ENCODE results near the gene PNPLA3. TPM values are rescaled to one million over a fixed set of nuclear protein-coding genes. Genes with fewer than 3 reads are reported as not detected.
A peak's percentile ranks its signal among the peaks of the same experiment; 100 is the strongest.
"Not testable (repeated sequence)": the region's sequence is repeated elsewhere in the genome, so short reads cannot be mapped to it uniquely, and the experiment has no call there.

The PNPLA3 gene
- total RNA-seq, 2 donors from 2014 or later = 0.39 to 0.58 TPM

DNA sequence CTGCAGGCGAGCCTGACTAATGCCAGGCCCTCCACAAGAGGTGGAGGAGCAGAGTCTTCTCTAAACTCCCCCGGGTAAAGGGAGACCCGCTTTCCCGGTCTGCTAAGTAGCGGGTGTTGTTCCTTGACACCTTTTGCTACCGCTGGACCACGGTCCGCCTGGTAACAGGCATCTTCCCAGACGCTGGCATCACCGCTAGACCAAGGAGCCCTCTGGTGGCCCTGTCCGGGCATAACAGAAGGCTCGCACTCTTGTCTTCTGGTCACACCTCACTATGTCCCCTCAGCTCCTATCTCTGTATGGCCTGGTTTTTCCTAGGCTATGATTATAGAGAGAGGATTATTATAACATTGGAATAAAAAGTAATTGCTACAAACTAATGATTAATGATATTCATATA is 19.2 kb upstream of the PNPLA3 start:
- not testable (repeated sequence) for H3K27ac Mint-ChIP-seq, H3K9me3 Mint-ChIP-seq, H3K36me3 Mint-ChIP-seq, ATAC-seq
- peak in 1 of 2 donors; percentile 28 for DNase-seq (ENCODE audit: low spot score in 2 of 2)

DNA sequence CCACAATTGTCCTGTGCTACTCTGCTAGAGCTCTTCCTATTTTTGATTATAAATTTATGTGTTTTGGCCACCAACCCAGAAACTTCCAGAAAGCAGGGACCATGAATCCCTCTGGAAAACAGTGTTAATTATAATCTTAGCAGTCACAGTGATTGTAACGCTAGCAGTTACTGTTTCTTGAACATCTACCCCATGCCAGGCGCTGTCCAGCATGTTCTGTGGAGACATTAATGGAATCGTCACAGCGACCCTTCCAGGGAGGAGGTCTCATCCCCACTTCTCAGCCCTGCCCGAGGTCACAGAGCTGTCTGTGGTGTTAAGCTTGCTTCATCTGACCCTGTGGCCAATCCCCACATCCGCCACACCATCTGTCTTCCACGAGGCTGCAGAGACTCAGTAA is 17.9 kb upstream of the PNPLA3 start:
- Mint-ChIP-seq H3K27ac (no peak overlapping the region), H3K36me3 (no peaks in the 10 kb centered on the region), H3K9me3 (no peaks in the 10 kb centered on the region)
- DNase-seq (ENCODE audit: low spot score in 2 of 2) (no peak), ATAC-seq (no peak)

DNA sequence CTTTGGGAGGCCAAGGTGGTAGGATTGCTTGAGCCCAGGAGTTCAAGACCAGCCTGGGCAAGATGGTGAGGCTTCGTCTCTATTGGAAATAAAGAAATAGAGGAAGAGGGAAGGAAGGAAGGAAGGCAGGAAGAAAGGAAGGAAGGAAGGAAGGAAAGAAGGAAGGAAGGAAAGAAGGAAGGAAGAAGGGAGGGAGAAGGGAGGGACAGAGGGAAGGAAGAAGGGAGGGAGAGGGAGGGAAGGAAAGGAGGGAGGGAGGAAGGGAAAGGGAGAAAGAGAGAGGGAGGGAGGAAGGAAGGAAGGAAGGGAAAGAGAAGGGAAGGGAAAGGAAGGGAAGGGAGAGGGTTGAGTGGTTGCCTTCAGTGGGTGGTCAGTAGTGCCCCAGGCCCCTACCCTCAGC is 13.9 kb upstream of the PNPLA3 start:
- Mint-ChIP-seq H3K36me3 (no peaks in the 10 kb centered on the region), H3K27ac (no peak overlapping the region), H3K9me3 (no peaks in the 10 kb centered on the region)
- DNase-seq (ENCODE audit: low spot score in 2 of 2) (no peak), ATAC-seq (no peak)

DNA sequence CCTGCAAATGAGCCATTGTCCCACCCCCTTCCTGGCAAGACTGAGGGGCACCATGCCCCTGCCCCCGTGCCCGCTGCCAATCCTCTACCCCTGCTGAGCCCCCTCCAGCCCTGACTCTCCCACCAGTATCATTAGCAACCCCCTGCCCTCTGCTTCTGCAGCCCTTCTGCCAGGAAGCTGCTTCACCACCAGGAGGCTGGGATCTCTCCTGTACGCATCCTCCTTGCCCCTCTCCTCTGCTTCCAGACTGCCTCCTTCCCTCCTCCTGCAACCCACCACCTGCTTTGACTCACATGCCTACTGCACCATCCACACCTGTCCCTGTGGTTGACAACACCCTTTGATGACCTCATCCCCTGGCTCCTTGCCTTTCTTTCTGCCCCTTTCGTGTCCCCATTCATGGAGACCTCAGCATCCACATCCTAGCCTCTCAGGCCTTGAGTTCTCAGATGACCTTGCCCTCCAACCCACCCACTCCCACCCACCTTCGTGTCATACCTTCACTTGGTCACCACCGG is 13.4 kb upstream of the PNPLA3 start:
- Mint-ChIP-seq H3K27ac (no peak overlapping the region), H3K36me3 (no peaks in the 10 kb centered on the region), H3K9me3 (no peaks in the 10 kb centered on the region)
- no peak for DNase-seq (ENCODE audit: low spot score in 2 of 2)
- ATAC-seq = no peak

DNA sequence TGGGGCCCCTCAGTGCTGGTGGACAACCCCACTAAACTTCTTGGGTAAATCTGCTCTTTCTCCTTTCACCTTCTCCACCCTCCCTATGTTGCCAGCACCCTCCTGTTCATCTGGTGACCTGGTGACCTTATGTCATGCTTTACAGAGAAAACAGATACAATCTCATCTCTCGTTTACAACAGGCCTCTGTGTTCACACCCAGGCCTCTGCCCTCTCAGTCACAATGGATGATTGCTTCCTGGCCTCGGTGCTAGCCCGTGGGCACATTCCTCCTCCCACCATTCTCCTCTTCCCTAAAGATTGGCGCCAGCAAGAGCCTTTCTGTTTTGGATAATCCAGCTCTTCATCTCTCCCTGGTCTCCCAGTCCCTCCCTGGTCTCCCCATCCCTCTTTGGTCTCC is 12.3 kb upstream of the PNPLA3 start:
- Mint-ChIP-seq H3K36me3 (no peaks in the 10 kb centered on the region), H3K9me3 (no peaks in the 10 kb centered on the region), H3K27ac (no peak overlapping the region)
- DNase-seq (ENCODE audit: low spot score in 2 of 2) (no peak), ATAC-seq (no peak)

DNA sequence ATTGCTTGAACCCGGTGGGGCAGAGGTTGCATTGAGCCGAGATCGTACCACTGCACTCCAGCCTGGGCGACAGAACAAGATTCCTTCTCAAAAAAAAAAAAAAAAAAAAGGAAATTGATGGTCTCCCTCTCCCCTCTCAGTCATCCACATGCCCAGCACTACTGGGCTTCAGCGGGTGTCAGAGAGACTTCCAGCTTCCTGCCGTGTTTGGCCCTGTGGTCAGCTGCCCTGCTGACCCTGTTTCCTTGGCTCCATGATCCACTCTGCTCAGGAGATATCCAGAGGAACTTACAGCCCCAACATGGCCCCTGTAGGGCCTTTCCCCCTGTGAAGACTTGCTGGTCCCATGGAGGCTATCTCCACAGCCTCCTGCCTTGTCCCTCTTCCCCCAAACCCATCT is 6.1 kb upstream of the PNPLA3 start:
- DNase-seq (ENCODE audit: low spot score in 2 of 2) (no peak), ATAC-seq (no peak)
- Mint-ChIP-seq H3K36me3 (no peaks in the 10 kb centered on the region), H3K9me3 (no peaks in the 10 kb centered on the region), H3K27ac (no peak overlapping the region)

DNA sequence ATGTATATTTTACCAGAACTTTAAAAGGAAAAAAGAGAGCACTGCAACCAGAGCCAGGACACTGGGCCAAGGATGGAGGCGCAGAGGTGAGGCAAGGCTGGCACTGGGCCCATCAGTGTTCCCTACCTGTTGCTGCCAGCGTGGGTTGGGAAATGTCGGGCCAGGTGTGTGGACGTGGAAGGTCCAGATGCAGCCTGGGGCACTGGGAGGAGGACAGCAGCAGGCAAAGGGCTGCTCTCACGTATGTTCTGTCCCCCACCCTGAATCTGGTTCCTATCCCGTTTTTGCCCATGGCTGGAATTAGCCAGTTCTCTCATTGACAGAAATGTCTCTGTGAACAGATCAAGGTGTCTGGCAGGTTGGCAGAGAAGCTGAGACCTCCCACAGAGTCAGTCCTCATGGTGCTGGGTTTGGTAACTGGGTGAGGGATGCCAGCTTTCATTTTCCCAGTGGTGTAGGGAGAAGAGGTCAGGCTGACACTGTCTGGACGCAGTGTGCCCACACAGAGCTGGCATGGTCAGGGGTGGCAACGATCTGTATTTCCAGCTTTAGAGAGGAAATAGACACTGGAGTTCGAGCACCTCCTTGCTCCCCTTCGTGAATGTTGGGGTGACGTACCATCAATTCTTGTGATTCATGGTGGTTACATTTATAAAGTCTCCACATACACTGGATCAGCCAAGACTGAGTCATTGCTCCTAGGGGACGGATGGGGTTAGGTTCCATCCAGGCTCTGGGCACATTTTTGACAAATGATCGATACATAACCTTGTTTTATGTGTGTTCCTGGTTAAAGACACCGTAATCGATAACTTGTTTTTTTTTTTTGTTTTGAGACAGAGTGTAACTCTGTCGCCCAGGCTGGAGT is 4.3 kb upstream of the PNPLA3 start:
- no peak for DNase-seq (ENCODE audit: low spot score in 2 of 2)
- ATAC-seq = no peak
- no peaks in the 10 kb centered on the region for H3K9me3 Mint-ChIP-seq
- no peak overlapping the region for H3K27ac Mint-ChIP-seq
- no peaks in the 10 kb centered on the region for H3K36me3 Mint-ChIP-seq

DNA sequence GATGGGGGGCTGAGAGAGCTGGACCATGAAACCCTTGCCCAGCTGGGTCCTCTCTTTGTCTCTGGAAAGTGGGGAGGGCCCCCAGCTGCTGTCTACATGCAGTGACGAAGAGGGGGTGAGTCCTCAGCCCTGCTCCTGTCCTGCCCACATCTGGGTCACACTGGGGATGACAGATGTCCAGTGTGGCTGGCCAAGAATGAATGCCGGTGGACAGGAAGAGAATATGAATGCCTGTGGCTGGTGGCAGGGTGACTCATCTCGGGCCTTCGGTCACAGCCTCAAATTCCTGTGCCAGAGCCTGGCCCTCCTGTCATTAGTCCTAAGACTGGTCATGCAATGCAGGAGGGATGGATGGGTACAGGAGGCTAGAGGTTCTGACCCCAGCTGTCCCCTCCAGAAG is 2.2 kb upstream of the PNPLA3 start:
- DNase-seq (ENCODE audit: low spot score in 2 of 2) = no peak
- Mint-ChIP-seq H3K27ac (no peak overlapping the region), H3K36me3 (no peaks in the 10 kb centered on the region), H3K9me3 (no peaks in the 10 kb centered on the region)
- no peak for ATAC-seq

DNA sequence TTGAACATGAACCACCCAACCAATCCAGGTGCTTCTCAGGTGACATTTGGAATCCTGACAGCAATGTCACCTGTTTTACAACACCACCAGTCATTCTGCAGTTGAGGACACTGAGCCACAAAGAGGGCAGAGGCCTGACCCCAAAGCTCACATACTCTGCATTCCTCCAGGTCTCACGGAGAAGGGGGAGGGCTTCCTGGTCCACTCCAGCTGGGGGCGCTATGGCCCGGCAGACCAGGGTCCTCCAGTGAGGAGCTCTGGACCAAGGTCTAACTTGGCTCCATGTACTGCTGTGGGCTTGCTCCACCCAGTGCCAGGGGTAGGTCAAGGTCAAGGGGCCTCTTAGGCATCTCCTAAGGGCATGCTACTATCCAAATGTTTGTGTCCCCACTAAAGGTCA is 1.5 kb upstream of the PNPLA3 start:
- Mint-ChIP-seq H3K36me3 (no peaks in the 10 kb centered on the region), H3K27ac (no peak overlapping the region), H3K9me3 (no peaks in the 10 kb centered on the region)
- no peak for DNase-seq (ENCODE audit: low spot score in 2 of 2)
- no peak for ATAC-seq

DNA sequence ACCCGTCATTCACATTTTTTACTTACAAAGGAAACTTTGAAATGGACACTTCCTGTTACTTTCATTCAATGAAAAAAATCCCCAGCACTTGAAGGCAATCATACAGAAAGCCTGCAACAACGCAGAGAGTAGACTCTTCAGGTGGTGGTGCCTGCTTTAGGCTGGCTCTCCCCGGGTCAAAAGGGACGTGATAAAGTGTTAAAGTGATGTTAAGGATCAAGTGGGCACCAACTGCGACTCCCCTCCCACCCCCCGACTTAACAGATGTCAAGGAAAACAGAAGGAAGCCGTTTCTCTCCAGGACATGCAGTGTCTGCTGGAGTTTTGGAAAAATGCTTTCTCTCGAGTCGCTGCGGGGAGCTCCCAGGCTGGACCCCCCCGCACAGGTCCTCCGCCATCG is 414 bp upstream of the PNPLA3 start:
- H3K27ac Mint-ChIP-seq = no peak overlapping the region
- peak; percentile 12 to 25 for ATAC-seq
- peak in 1 of 2 donors; percentile 5 for DNase-seq (ENCODE audit: low spot score in 2 of 2)

DNA sequence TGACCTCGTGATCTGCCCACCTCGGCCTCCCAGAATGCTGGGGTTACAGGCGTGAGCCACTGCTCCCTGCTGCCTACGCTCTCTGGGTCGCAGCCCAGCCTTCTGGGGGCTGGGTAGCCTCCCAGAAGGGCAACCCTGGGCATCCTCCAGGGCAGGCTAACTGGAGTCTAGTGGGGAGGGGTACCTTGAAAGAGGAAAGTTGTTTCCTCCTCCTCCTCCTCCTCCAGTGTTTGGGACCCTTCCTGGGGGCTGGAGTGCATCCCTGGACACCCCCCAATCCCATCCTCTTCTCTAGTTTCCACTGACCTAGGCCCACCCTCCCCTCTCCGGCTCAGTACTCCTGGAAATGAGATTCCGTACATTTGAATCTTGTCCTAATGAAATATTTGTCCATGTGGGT is 1.3 kb downstream of the PNPLA3 start:
- no peaks in the 10 kb centered on the region for H3K36me3 Mint-ChIP-seq
- H3K27ac Mint-ChIP-seq = no peak overlapping the region
- ATAC-seq (no peak), DNase-seq (ENCODE audit: low spot score in 2 of 2) (no peak)
- H3K9me3 Mint-ChIP-seq = no peaks in the 10 kb centered on the region

More for the DNA sequence above, 414 bp upstream of the PNPLA3 start:
- Mint-ChIP-seq H3K9me3 (no peaks in the 10 kb centered on the region), H3K36me3 (no peaks in the 10 kb centered on the region)

DNA sequence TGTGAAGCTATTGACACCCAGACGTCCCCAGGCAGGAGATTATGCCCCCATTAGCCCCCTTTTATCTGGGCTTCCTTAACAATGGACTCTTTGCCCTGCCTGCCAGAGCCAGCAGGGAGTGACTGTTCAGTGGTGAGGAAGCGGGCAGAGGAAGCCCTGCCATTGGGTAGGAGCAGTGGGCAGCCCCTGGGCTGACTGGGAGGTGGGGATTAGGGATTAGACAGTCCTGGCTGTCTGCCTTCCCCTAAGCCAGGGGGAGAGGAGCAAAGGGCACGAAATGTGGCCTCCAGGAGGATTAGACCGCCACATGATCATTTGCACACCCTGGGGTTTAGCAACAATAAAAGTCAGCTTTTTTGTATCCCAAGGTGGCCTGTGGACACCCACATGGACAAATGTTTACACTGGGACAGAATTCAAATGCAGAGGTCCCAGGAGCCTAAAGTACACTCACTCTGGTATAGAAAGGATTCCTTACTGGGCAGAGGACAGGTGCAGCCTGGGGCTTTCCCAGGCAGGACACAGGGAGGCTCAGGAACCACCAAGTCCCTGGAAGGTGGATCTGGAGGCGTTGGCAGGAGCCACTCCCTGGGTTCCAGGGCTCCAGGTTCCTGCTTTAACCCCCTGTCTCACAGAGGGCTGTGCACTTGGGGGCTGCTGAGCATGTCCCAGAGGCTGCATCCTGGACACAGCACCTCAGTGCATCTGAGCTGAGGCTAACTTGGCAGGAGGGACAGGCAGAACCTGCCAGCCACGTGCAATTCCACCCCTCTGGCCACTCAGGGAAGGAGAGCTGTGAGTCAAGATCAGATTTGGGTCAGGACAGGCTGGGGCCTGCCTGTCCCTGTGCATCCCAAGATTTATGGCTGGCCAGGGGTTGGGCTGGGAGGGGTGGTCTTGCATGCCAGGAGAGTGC is 2.1 kb downstream of the PNPLA3 start:
- no peak overlapping the region for H3K27ac Mint-ChIP-seq
- ATAC-seq (no peak), DNase-seq (ENCODE audit: low spot score in 2 of 2) (no peak)
- H3K9me3 Mint-ChIP-seq = no peaks in the 10 kb centered on the region
- no peaks in the 10 kb centered on the region for H3K36me3 Mint-ChIP-seq

DNA sequence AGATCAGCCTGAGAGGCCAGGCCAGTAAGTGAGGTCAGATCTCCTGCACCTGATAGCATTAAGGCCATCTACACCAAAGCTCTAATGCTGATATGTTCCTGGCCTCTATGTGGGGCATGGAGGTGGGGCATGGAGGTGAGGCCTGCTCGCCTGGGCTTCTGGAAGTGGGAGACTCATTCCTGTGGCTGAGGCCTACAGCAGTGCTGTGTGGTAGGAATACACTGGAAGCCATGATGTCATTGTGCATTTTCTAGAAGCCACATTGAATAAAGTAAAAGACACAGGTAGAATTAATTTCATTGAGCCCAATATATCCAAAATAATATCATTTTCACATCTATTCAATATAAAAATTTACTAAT is 2.7 kb downstream of the PNPLA3 start:
- no peaks in the 10 kb centered on the region for H3K36me3 Mint-ChIP-seq
- no peaks in the 10 kb centered on the region for H3K9me3 Mint-ChIP-seq
- ATAC-seq (no peak), DNase-seq (ENCODE audit: low spot score in 2 of 2) (no peak)
- H3K27ac Mint-ChIP-seq = no peak overlapping the region

DNA sequence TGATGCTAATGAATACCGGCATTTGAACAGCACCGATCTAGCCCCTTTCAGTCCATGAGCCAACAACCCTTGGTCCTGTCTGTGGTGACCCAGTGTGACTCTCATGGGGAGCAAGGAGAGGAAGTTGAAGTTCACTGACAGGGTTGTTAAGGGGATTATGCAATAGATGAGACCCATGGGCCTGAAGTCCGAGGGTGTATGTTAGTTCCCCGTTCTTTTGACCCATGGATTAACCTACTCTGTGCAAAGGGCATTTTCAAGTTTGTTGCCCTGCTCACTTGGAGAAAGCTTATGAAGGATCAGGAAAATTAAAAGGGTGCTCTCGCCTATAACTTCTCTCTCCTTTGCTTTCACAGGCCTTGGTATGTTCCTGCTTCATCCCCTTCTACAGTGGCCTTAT is 4.9 kb downstream of the PNPLA3 start:
- H3K27ac Mint-ChIP-seq = peak overlapping the region in 1 of 2 donors; percentile 14
- no peak for DNase-seq (ENCODE audit: low spot score in 2 of 2)
- no peaks in the 10 kb centered on the region for H3K36me3 Mint-ChIP-seq
- no peak for ATAC-seq
- no peaks in the 10 kb centered on the region for H3K9me3 Mint-ChIP-seq

DNA sequence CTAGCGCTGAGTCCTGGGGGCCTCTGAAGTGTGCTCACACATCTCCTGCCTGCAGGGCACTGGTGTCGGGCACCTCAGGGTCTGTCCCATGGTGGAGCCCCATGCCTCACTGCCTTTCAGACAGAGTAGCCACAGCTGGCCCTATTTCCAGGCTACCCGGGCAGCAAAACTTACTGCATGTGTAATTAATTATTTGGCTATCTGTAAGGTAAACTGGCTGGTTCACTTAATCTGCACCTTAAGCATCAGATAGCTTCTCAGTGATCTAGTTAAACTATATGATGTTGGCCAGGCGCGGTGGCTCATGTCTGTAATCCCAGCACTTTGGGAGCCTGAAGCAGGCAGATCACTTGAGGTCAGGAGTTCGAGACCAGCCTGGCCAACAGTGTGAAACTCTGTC is 5.3 kb downstream of the PNPLA3 start:
- Mint-ChIP-seq H3K9me3 (no peaks in the 10 kb centered on the region), H3K27ac (no peak overlapping the region), H3K36me3 (no peaks in the 10 kb centered on the region)
- ATAC-seq (no peak), DNase-seq (ENCODE audit: low spot score in 2 of 2) (no peak)

DNA sequence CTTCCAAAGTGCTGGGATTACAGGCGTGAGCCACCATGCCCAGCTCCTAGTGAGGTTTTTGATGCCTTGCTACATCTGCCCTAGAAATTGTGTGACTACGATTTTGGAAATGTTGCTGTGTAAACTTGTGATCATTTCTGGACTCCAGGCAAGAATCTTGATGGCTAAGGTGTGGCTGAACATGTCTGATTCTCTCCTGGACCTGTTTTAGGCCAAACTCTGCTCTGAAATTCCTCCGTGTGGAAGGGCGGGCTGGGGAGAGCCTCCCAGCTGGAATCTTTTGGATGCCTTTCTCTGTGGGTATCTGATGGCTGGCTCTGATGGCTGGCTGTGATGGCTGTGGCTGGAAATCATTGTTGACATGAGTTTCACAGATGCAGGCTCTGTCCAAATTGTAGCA is 8.2 kb downstream of the PNPLA3 start:
- no peaks in the 10 kb centered on the region for H3K9me3 Mint-ChIP-seq
- no peak overlapping the region for H3K27ac Mint-ChIP-seq
- DNase-seq (ENCODE audit: low spot score in 2 of 2) (no peak), ATAC-seq (no peak)
- no peaks in the 10 kb centered on the region for H3K36me3 Mint-ChIP-seq

DNA sequence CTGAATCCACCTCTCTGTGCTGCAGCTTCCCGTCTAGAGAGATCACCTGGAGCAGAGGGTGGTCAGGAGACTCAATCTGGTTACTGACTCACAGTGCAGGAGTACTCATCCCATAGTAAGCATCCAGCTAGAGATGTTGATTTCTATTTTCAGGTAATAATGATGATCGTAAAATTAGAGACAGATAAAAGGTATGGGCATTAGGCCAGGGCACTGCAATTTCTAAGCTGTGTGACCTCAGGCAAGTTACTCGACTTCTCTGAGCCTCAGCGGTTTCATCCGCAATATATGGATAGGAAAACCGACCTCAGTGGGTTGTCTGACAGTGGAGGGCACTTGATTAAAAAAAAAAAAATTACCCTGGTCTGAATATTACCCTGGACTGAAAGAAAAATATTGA is 17.8 kb downstream of the PNPLA3 start:
- Mint-ChIP-seq H3K27ac (no peak overlapping the region), H3K36me3 (no peaks in the 10 kb centered on the region), H3K9me3 (no peaks in the 10 kb centered on the region)
- no peak for DNase-seq (ENCODE audit: low spot score in 2 of 2)
- no peak for ATAC-seq
